Psoas muscle (tissue), 8 donors: ENCODE measurements around the gene COA7. TPM values are rescaled to one million over a fixed set of nuclear protein-coding genes. Genes with fewer than 3 reads are reported as not detected.

Source experiments
- ATAC-seq, 4 donors: fragments of 200-7000 bp; cut with Tn5 transposase; one replicate each; pipeline ENCODE4 v1.9.1; 2020; ENCODE audit warnings: moderate library complexity in 3 of 4, mild to moderate bottlenecking in 2 of 4
- DNase-seq, 2 donors: peaks; one replicate each; pipeline ENCODE4 v3.0.0-alpha.2; 2020
- H3K27ac ChIP-seq: fragments of 200-600 bp; one replicate; pipeline ENCODE4 v1.8.0; 2022
- H3K27me3 ChIP-seq, 3 donors: fragments of 200-600 bp in 1 of 3; one replicate each; pipeline versions ENCODE4 v1.6.1 to v1.8.0; 2013 to 2022; ENCODE audit warnings: low read length in 2 of 3, mild to moderate bottlenecking in 2 of 3, moderate library complexity in 1 of 3; ENCODE audit not compliant: insufficient read depth in 3 of 3
- H3K36me3 ChIP-seq, 2 donors: fragments of 200-600 bp in 1 of 2; one replicate each; pipeline versions ENCODE4 v1.6.1 to v1.8.0; 2013 to 2022; ENCODE audit warnings: low read depth in 1 of 2, mild to moderate bottlenecking in 1 of 2, moderate library complexity in 1 of 2; ENCODE audit not compliant: insufficient read depth in 1 of 2
- H3K4me1 ChIP-seq: fragments of 200-600 bp; one replicate; pipeline ENCODE4 v1.8.0; 2022
- H3K4me3 ChIP-seq: fragments of 200-600 bp; one replicate; pipeline ENCODE4 v1.8.0; 2022; ENCODE audit warnings: mild to moderate bottlenecking
- H3K9me3 ChIP-seq: fragments of 200-600 bp; one replicate; pipeline ENCODE4 v1.8.0; 2022
- WGBS, 3 donors: extraction: QIAGEN DNeasy Blood & Tissue Kit; methylation state at CpG; one replicate each; pipeline versions ENCODE4 v1.1.6 to v1.1.7; 2013; 5-methylcytosine and 5-hydroxymethylcytosine counted together
- intact Hi-C, 2 donors: fragments of 100-400 bp; cut with DNase I; formaldehyde crosslinking; loops; one replicate each; pipeline versions ENCODE4 v1.11.0 to v1.14.2; 2022
- polyA plus RNA-seq, 3 donors: library from polyadenylated mRNA; stranded (reverse); fragments of 200-250 nt; gene quantifications; one replicate each; pipeline ENCODE4 v1.2.3, GENCODE V29; 2013
- total RNA-seq, 4 donors: library from RNA; stranded (reverse); fragmentation: NEBNext Ultra II Directional in 2 of 4; extraction: Animal tissue kit (Norgen Biotek cat#: 25700) in 2 of 4; gene quantifications; one replicate each; pipeline versions ENCODE4 v1.2.1 to v1.2.4, GENCODE V29; 2021 to 2023
- TF ChIP-seq, protein P1 (sequence below): fragments of 200-600 bp; IDR thresholded peaks from one replicate; pipeline ENCODE4 v1.8.0; 2022; ENCODE audit warnings: antibody characterized with exemption
- donor health status: healthy with polysubstance abuse.
- donor health status: DM: no; HTN: no; CAD: no; lungs with moderate emphysema.
- donor health status: Bipolar disorder and iron deficiency.
- donor health status: healthy.
- donor health status: DM: yes; HTN: yes; CAD: no.
- donor health status: DM: no; HTN: no; CAD: no.
- donor health status: DM: no; HTN: no; CAD: no.
- donor health status: DM: yes; HTN: yes; CAD: no.

The COA7 gene
- total and polyA plus RNA-seq, 7 donors = 25.2 to 48.8 (median 30.5) TPM

DNA sequence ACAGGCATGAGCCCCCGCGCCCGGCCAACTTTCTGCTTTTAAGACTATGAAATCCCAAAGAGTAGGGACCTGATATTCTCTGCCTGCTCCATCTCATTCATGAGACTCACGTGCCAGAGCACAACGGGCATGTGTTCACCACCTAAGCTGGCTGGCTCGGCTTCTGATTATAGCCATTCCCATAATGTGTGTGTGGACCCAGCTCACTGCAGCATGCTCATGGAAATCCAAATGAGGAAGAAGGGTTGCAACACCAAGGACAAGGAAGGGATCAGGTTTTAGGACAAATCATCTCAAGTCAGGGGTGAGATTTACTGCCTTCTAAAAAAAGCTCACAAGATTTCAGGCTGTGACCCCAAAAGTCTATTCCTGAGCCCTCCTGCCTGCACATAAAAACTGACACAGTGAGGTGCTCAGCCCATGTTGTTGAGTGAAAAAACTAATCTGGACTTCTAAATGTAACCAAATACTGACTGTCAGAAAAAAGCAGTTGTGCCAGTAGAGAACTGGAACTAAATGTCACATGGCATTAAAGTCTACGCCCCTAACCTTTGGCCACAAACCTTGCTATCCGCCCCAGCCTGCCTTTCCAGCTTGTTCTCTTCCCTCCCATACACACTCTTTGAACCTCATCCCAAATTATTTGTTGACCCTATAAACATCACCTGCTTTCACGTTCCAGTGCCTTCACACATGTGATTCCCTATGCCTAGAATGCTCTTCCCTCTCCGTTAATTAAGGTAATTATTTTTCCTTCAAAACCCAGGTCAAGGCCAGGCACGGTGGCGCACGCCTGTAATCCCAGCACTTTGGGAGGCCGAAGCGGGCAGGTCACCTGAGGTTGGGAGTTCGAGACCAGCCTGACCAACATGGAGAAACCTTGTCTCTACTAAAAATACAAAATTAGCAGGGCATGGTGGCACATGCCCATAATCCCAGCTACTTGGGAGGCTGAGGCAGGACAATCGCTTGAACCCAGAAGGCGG lies 9.1 kb upstream of the COA7 start:
- Histone ChIP-seq H3K27ac (peak overlapping the region; percentile 74), H3K4me3 (no peak overlapping the region), H3K4me1 (peaks cover 18% of the 10 kb centered on the region), H3K27me3 (no peaks in the 10 kb centered on the region), H3K36me3 (no peaks in the 10 kb centered on the region), H3K9me3 (no peaks in the 10 kb centered on the region)
- TF ChIP-seq, protein P1, sequence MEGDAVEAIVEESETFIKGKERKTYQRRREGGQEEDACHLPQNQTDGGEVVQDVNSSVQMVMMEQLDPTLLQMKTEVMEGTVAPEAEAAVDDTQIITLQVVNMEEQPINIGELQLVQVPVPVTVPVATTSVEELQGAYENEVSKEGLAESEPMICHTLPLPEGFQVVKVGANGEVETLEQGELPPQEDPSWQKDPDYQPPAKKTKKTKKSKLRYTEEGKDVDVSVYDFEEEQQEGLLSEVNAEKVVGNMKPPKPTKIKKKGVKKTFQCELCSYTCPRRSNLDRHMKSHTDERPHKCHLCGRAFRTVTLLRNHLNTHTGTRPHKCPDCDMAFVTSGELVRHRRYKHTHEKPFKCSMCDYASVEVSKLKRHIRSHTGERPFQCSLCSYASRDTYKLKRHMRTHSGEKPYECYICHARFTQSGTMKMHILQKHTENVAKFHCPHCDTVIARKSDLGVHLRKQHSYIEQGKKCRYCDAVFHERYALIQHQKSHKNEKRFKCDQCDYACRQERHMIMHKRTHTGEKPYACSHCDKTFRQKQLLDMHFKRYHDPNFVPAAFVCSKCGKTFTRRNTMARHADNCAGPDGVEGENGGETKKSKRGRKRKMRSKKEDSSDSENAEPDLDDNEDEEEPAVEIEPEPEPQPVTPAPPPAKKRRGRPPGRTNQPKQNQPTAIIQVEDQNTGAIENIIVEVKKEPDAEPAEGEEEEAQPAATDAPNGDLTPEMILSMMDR = no peak
- ATAC-seq (peak; percentile 61 to 79 (median 73)), DNase-seq (peak; percentile 52 to 84)
- WGBS, 3 donors = 52 to 73% (median 54%) methylated on average over 18 of the region's 18 CpGs
- intact Hi-C loops = no loop called here

DNA sequence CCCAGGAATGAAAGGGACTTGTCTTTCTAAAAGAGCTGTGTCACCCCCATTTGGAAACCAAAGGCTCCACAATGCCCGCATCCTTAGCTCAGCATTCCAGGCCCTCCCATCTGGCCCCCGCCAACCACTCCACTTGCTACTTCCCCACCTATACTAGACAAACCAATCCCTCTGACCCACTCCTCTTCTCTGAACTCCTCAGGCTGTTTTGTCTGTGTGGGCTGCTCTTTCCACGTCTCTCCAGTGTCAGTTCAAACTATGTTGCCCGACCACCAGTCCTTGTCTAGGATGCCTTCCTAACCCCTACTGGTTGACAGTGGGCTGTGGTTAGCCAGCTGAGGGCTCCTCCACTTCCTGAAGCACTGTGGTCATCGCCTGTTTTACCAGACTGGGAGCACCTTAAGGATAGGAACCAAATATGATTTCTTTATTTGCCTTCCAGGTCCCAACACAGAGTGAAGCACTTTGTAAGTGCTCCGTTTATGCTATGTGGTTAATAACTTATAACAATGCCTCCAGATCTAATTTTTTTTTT lies 8.1 kb upstream of the COA7 start:
- TF ChIP-seq, protein P1 = no peak
- intact Hi-C loops = no loop called here
- Histone ChIP-seq H3K4me1 (peaks cover 18% of the 10 kb centered on the region), H3K36me3 (no peaks in the 10 kb centered on the region), H3K4me3 (no peak overlapping the region), H3K27ac (peak overlapping the region; percentile 74), H3K27me3 (no peaks in the 10 kb centered on the region), H3K9me3 (no peaks in the 10 kb centered on the region)
- no peak for ATAC-seq
- DNase-seq = no peak
- WGBS, 3 donors = 66 to 71% (median 69%) methylated on average over 6 of the region's 6 CpGs

DNA sequence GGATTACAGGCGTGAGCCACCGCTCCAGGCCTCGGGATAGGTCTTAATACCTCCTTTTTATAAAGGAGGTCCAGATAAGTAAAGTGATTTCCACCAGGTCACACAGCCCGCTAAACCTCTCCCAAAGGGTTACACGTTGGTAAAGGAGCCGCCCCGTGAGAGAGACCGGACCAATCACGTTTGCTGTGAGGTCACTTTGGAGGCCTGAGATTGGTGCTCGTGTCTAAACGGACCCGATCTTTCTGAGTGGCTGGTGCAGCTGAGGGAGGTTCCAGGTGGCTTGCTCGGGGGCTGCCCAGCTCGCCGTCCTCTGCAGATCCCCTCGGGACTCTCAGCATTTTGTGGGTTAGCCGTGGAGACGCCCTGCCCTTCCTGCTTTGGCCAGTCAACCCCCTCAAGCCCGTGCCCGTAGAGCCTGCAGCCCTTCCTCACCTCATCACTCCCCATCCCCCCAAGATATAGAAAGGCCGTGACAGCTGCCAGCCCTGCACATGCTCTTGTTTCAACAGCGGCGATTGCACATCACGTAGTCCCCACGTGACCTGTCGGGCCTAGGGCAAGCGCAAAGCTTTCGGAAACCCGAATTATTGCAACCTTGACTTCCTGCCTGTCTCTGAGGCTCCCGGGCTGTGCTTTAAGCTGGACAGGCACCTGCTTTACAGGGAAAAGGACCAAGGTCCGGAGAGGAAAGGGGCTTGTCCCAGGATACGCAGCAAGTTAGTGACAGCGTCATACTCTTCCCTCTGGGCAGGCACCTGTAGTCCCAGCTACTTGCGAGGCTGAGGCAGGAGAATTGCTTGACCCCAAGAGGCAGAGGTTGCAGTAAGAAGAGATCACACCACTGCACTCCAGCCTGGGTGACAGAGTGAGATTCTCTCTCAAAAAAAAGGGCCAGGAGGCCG lies 5.0 kb upstream of the COA7 start:
- Histone ChIP-seq H3K36me3 (no peaks in the 10 kb centered on the region), H3K4me3 (peak overlapping the region; percentile 72), H3K4me1 (peaks cover 23% of the 10 kb centered on the region), H3K9me3 (no peaks in the 10 kb centered on the region), H3K27me3 (no peaks in the 10 kb centered on the region), H3K27ac (peak overlapping the region; percentile 96)
- peak; percentile 82 to 87 (median 84) for ATAC-seq
- peak; percentile 92 to 94 for DNase-seq
- 4 to 5% (median 5%) methylated on average over 34 to 35 of the region's 35 CpGs for WGBS, 3 donors
- intact Hi-C loops = no loop called here
- TF ChIP-seq, protein P1 = no peak

DNA sequence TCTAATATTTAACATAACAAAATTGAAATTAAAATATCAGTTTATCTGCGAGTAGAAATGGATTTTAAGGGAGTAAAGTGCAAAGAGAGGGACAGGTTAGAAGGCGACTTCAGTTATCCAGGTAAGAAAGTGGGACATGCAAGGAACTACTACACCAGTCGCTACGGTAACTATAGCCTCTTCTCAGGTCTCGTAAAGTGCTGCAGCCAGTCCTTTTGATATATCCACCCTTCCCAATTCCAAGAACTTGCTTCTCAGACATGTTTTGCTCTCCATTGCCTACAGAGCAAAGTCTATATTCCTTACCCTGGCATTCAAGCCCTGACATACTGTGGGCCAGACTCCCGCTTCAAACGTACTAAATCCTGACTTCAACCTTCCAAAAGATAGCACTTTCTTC lies 2.5 kb downstream of the COA7 start:
- no peak for ATAC-seq
- Histone ChIP-seq H3K27me3 (no peaks in the 10 kb centered on the region), H3K4me1 (peaks cover 11% of the 10 kb centered on the region), H3K36me3 (peaks cover 4 to 28% of the 10 kb centered on the region in 2 donors), H3K4me3 (no peak overlapping the region), H3K27ac (no peak overlapping the region), H3K9me3 (no peaks in the 10 kb centered on the region)
- intact Hi-C loops = no loop called here
- 81 to 89% (median 82%) methylated on average over 7 of the region's 7 CpGs for WGBS, 3 donors
- no peak for DNase-seq
- TF ChIP-seq, protein P1 = no peak
